ENCODE data around the gene CD22. TPM values are rescaled to one million over a fixed set of nuclear protein-coding genes. Genes with fewer than 3 reads are reported as not detected.
A peak's percentile ranks its signal among the peaks of the same experiment; 100 is the strongest.

CD22 gene
- polyA plus RNA-seq, 1 donor from 2014 or later, result not detected

- H3K27me3 ChIP-seq (ENCODE audit: insufficient read depth, low read depth, low read length), result no peaks in the 10 kb centered on the region
- peak overlapping the region; percentile 20 for H3K9ac ChIP-seq (ENCODE audit: low read length)
- H3K9me3 ChIP-seq (ENCODE audit: low read length), result no peaks in the 10 kb centered on the region
- H3F3A ChIP-seq (ENCODE audit: insufficient read depth, low read length, poor library complexity, severe bottlenecking), result no peaks in the 10 kb centered on the region
- no peaks in the 10 kb centered on the region for H4K20me1 ChIP-seq (ENCODE audit: insufficient read depth)
- H3K36me3 ChIP-seq (ENCODE audit: insufficient read depth, low read length), result no peaks in the 10 kb centered on the region
- H3K4me3 ChIP-seq (ENCODE audit: low read length), result no peak overlapping the region
- H3K27ac ChIP-seq (ENCODE audit: low read length), result no peak overlapping the region
- no peak for TF ChIP-seq RAD21 (conservative IDR thresholded peaks at IDR 0.05)
- TF ChIP-seq POLR2AphosphoS5 (IDR thresholded peaks at IDR 0.05), result peak; percentile 72
- H3K4me2 ChIP-seq (ENCODE audit: low read length), result no peak overlapping the region
- H2AFZ ChIP-seq (ENCODE audit: low read depth, low read length), result no peak overlapping the region
- H3K79me2 ChIP-seq (replicated peaks; ENCODE audit: insufficient read depth, low read length), result no peaks in the 10 kb centered on the region
- no peaks in the 10 kb centered on the region for H3K9me2 ChIP-seq (ENCODE audit: insufficient read depth, low read length)
Measured at GRCh38 chr19:35303357-35303915, 25.6 kb upstream of the CD22 start.

- Histone ChIP-seq H3K4me3 (ENCODE audit: low read length) (no peak overlapping the region), H3K27ac (ENCODE audit: low read length) (no peak overlapping the region), H4K20me1 (ENCODE audit: insufficient read depth) (no peaks in the 10 kb centered on the region), H3F3A (ENCODE audit: insufficient read depth, low read length, poor library complexity, severe bottlenecking) (no peaks in the 10 kb centered on the region), H2AFZ (ENCODE audit: low read depth, low read length) (no peak overlapping the region), H3K36me3 (ENCODE audit: insufficient read depth, low read length) (no peaks in the 10 kb centered on the region), H3K9me2 (ENCODE audit: insufficient read depth, low read length) (no peaks in the 10 kb centered on the region), H3K27me3 (ENCODE audit: insufficient read depth, low read depth, low read length) (no peaks in the 10 kb centered on the region), H3K79me2 (replicated peaks; ENCODE audit: insufficient read depth, low read length) (no peaks in the 10 kb centered on the region), H3K9me3 (ENCODE audit: low read length) (no peaks in the 10 kb centered on the region), H3K9ac (ENCODE audit: low read length) (peak overlapping the region; percentile 20), H3K4me2 (ENCODE audit: low read length) (no peak overlapping the region)
- TF ChIP-seq EZH2 (IDR thresholded peaks at IDR 0.05; ENCODE audit: borderline replicate concordance, insufficient read depth, low read length, poor library complexity, severe bottlenecking) (no peak), CTCF (IDR thresholded peaks at IDR 0.05; ENCODE audit: poor library complexity, severe bottlenecking) (no peak), EP300 (conservative IDR thresholded peaks at IDR 0.05; ENCODE audit: poor library complexity, severe bottlenecking) (no peak), MXI1 (conservative IDR thresholded peaks at IDR 0.05; ENCODE audit: poor library complexity, severe bottlenecking) (no peak), POLR2AphosphoS5 (IDR thresholded peaks at IDR 0.05) (no peak), TAF1 (IDR thresholded peaks at IDR 0.05; ENCODE audit: low read depth) (no peak), RAD21 (conservative IDR thresholded peaks at IDR 0.05) (no peak), SMC3 (conservative IDR thresholded peaks at IDR 0.05; ENCODE audit: poor library complexity) (no peak)
- TF ChIP-seq, protein P1, sequence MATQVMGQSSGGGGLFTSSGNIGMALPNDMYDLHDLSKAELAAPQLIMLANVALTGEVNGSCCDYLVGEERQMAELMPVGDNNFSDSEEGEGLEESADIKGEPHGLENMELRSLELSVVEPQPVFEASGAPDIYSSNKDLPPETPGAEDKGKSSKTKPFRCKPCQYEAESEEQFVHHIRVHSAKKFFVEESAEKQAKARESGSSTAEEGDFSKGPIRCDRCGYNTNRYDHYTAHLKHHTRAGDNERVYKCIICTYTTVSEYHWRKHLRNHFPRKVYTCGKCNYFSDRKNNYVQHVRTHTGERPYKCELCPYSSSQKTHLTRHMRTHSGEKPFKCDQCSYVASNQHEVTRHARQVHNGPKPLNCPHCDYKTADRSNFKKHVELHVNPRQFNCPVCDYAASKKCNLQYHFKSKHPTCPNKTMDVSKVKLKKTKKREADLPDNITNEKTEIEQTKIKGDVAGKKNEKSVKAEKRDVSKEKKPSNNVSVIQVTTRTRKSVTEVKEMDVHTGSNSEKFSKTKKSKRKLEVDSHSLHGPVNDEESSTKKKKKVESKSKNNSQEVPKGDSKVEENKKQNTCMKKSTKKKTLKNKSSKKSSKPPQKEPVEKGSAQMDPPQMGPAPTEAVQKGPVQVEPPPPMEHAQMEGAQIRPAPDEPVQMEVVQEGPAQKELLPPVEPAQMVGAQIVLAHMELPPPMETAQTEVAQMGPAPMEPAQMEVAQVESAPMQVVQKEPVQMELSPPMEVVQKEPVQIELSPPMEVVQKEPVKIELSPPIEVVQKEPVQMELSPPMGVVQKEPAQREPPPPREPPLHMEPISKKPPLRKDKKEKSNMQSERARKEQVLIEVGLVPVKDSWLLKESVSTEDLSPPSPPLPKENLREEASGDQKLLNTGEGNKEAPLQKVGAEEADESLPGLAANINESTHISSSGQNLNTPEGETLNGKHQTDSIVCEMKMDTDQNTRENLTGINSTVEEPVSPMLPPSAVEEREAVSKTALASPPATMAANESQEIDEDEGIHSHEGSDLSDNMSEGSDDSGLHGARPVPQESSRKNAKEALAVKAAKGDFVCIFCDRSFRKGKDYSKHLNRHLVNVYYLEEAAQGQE (IDR thresholded peaks at IDR 0.05; ENCODE audit: borderline replicate concordance), result no peak
Measured at GRCh38 chr19:35304036-35304435, 25.0 kb upstream of the CD22 start.

Data from neural cell (in vitro differentiated cells).